GM21786 (cell line): Measurements from ENCODE around the gene SRGN.

Source experiments
- ATAC-seq: cut with Tn5 transposase; IDR thresholded peaks from one replicate; pipeline ENCODE4 v1.9.1; 2021; ENCODE audit not compliant: unreplicated experiment

SRGN gene

GRCh38 chr10:69060127-69060798 lies 27.6 kb upstream of the SRGN start:
- ATAC-seq: no peak

GRCh38 chr10:69061305-69062161 lies 26.4 kb upstream of the SRGN start:
- peak; percentile 54 for ATAC-seq

- no peak for ATAC-seq
Observed at GRCh38 chr10:69062901-69063300, 25.0 kb upstream of the SRGN start.

GRCh38 chr10:69064762-69065328 lies 23.1 kb upstream of the SRGN start:
- ATAC-seq: no peak

- ATAC-seq: peak; percentile 62
Observed at GRCh38 chr10:69065406-69066361, 22.2 kb upstream of the SRGN start.

GRCh38 chr10:69067189-69067588 lies 20.7 kb upstream of the SRGN start:
- no peak for ATAC-seq

- no peak for ATAC-seq
Observed at GRCh38 chr10:69068549-69068948, 19.4 kb upstream of the SRGN start.

GRCh38 chr10:69069090-69070042 lies 18.5 kb upstream of the SRGN start:
- ATAC-seq: no peak

GRCh38 chr10:69070951-69071350 lies 17.0 kb upstream of the SRGN start:
- no peak for ATAC-seq

- ATAC-seq: no peak
Observed at GRCh38 chr10:69071610-69072009, 16.3 kb upstream of the SRGN start.

- ATAC-seq: no peak
Observed at GRCh38 chr10:69073026-69073425, 14.9 kb upstream of the SRGN start.

- ATAC-seq: no peak
Observed at GRCh38 chr10:69073736-69074364, 14.1 kb upstream of the SRGN start.

- ATAC-seq: no peak
Observed at GRCh38 chr10:69074532-69074931, 13.4 kb upstream of the SRGN start.

GRCh38 chr10:69075431-69075830 lies 12.5 kb upstream of the SRGN start:
- no peak for ATAC-seq

- no peak for ATAC-seq
Observed at GRCh38 chr10:69078311-69078710, 9.6 kb upstream of the SRGN start.

GRCh38 chr10:69080226-69080625 lies 7.7 kb upstream of the SRGN start:
- ATAC-seq: no peak

GRCh38 chr10:69086001-69086509 lies 1.8 kb upstream of the SRGN start:
- no peak for ATAC-seq

- ATAC-seq: no peak
Observed at GRCh38 chr10:69088471-69088769, 517 bp downstream of the SRGN start.

GRCh38 chr10:69088801-69089501 lies 1.0 kb downstream of the SRGN start:
- no peak for ATAC-seq
